Lung (tissue), 12 donors: ENCODE results near the gene CEP70. TPM values are rescaled to one million over a fixed set of nuclear protein-coding genes. Genes with fewer than 3 reads are reported as not detected.
"Not testable (repeated sequence)": the region's sequence is repeated elsewhere in the genome, so short reads cannot be mapped to it uniquely, and the experiment has no call there.

Experiments
- ATAC-seq: fragments of 200-7000 bp; cut with Tn5 transposase; one replicate; pipeline ENCODE4 v1.9.1; 2020; ENCODE audit warnings: moderate number of reproducible peaks; ENCODE audit not compliant: insufficient read depth, low FRiP score
- DNase-seq, 3 donors: peaks; one replicate each; pipeline ENCODE4 v3.0.0-alpha.2; 2013 to 2017
- H3K27ac ChIP-seq, 2 donors: one replicate each; pipeline ENCODE4 v1.5.1; 2013; ENCODE audit warnings: mild to moderate bottlenecking in 2 of 2, moderate library complexity in 2 of 2, control low read depth in 1 of 2, inconsistent platforms in 1 of 2, low read depth in 1 of 2, low read length in 1 of 2
- H3K27me3 ChIP-seq, 3 donors: one replicate each; pipeline ENCODE4 v1.5.1; 2013; ENCODE audit warnings: low read length in 2 of 3; ENCODE audit not compliant: control insufficient read depth in 3 of 3, insufficient read depth in 3 of 3
- H3K36me3 ChIP-seq, 4 donors: one replicate each; pipeline ENCODE4 v1.5.1; 2013; ENCODE audit warnings: low read length in 4 of 4, mild to moderate bottlenecking in 1 of 4, moderate library complexity in 1 of 4; ENCODE audit not compliant: control insufficient read depth in 4 of 4, insufficient read depth in 4 of 4
- H3K4me1 ChIP-seq, 5 donors: one replicate each; pipeline ENCODE4 v1.5.1; 2013; ENCODE audit warnings: low read length in 5 of 5, mild to moderate bottlenecking in 2 of 5, moderate library complexity in 1 of 5; ENCODE audit not compliant: control insufficient read depth in 5 of 5, insufficient read depth in 5 of 5
- H3K4me3 ChIP-seq: one replicate; pipeline ENCODE4 v1.5.1; 2013; ENCODE audit warnings: mild to moderate bottlenecking, control low read depth, moderate library complexity
- H3K9ac ChIP-seq, 2 donors: one replicate each; pipeline ENCODE4 v1.5.1; 2013; ENCODE audit warnings: low read length in 2 of 2, control low read depth in 1 of 2; ENCODE audit not compliant: insufficient read depth in 1 of 2
- H3K9me3 ChIP-seq, 4 donors: one replicate each; pipeline ENCODE4 v1.5.1; 2013; ENCODE audit warnings: low read length in 3 of 4, mild to moderate bottlenecking in 1 of 4, moderate library complexity in 1 of 4; ENCODE audit not compliant: control insufficient read depth in 4 of 4, insufficient read depth in 3 of 4
- WGBS, 2 donors: extraction: QIAGEN DNeasy Blood & Tissue Kit; methylation state at CpG; one replicate each; pipeline ENCODE4 v1.1.7; 2013; 5-methylcytosine and 5-hydroxymethylcytosine counted together
- polyA plus RNA-seq, 2 donors: library from polyadenylated mRNA; stranded (reverse); fragments of 200-250 nt; gene quantifications; one replicate each; pipeline ENCODE4 v1.2.1, GENCODE V29; 2013
- total RNA-seq, 2 donors: library from RNA; depleted of rRNA in 1 of 2; stranded (reverse); fragments of >200 nt in 1 of 2; gene quantifications; one replicate each; pipeline ENCODE4 v1.2.1, GENCODE V29; 2014 to 2021
- TF ChIP-seq, protein P1 (sequence below): IDR thresholded peaks from 2 replicates; pipeline ENCODE4 v1.5.1; 2012; ENCODE audit warnings: mild to moderate bottlenecking; ENCODE audit errors: control extremely low read depth, extremely low read depth
- donor health status: control.
- donor health status: control.
- donor health status: Bipolar disorder and iron deficiency.
- donor health status: healthy.
- donor health status: DM: yes; HTN: yes; CAD: no.

CEP70 gene
- total and polyA plus RNA-seq, 4 donors, result 19.5 to 137 (median 32.5) TPM

DNA sequence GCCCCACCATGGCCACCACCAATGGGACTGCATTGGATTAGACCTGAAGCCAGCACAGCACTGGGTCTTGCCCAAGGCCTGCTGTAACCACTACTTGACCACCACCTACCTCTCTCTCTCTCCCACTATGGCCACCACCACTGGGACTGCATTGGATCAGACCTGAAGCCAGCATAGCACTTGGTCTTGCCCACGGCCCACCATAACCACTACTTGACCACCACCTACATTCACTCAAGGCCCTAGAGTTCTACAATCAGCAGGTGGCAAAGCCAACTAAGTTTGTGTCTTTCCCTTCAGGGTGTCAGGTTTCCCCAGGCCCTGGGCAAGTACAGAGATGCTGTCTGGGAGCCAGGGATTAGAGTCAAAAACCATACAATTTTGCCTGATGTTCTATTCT, 102.1 kb downstream of the CEP70 start:
- ATAC-seq, result no peak
- no peak overlapping the region for H3K27ac ChIP-seq
- no peak overlapping the region for H3K4me3 ChIP-seq
- no peaks in the 10 kb centered on the region for H3K27me3 ChIP-seq
- no peak overlapping the region for H3K9ac ChIP-seq
- peaks cover 0 to 15% (median 0%) of the 10 kb centered on the region in 5 donors for H3K4me1 ChIP-seq
- H3K36me3 ChIP-seq, result peaks cover 0 to 8% (median 4%) of the 10 kb centered on the region in 4 donors
- peaks cover 0 to 16% (median 5%) of the 10 kb centered on the region in 4 donors for H3K9me3 ChIP-seq
- TF ChIP-seq, protein P1, sequence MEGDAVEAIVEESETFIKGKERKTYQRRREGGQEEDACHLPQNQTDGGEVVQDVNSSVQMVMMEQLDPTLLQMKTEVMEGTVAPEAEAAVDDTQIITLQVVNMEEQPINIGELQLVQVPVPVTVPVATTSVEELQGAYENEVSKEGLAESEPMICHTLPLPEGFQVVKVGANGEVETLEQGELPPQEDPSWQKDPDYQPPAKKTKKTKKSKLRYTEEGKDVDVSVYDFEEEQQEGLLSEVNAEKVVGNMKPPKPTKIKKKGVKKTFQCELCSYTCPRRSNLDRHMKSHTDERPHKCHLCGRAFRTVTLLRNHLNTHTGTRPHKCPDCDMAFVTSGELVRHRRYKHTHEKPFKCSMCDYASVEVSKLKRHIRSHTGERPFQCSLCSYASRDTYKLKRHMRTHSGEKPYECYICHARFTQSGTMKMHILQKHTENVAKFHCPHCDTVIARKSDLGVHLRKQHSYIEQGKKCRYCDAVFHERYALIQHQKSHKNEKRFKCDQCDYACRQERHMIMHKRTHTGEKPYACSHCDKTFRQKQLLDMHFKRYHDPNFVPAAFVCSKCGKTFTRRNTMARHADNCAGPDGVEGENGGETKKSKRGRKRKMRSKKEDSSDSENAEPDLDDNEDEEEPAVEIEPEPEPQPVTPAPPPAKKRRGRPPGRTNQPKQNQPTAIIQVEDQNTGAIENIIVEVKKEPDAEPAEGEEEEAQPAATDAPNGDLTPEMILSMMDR, result no peak
- 96 to 100% methylated on average over 1 of the region's 1 CpG for WGBS, 2 donors
- DNase-seq, result no peak

DNA sequence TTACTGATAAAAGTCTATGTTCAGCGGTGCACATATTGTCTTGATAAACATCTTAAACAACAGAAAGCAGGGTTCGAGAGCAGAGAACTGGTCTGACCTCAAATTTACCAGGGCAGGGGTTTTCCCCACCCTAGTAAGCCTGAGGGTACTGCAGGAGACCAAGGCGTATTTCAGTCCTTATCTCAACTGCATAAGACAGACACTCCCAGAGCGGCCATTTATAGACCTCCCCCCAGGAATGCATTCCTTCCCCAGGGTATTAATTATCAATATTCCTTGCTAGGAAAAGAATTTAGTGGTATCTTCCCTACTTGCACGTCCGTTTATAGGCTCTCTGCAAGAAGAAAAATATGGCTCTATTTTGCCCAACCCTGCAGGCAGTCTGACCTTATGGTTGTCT, 107.5 kb downstream of the CEP70 start:
- not testable (repeated sequence) for H3K4me1 ChIP-seq, H3K9ac ChIP-seq, ATAC-seq, H3K4me3 ChIP-seq, DNase-seq, H3K27me3 ChIP-seq, H3K27ac ChIP-seq, H3K36me3 ChIP-seq
- H3K9me3 ChIP-seq, result peaks cover 0 to 19% (median 4%) of the 10 kb centered on the region in 4 donors
- 95 to 97% methylated on average over 6 of the region's 6 CpGs for WGBS, 2 donors

DNA sequence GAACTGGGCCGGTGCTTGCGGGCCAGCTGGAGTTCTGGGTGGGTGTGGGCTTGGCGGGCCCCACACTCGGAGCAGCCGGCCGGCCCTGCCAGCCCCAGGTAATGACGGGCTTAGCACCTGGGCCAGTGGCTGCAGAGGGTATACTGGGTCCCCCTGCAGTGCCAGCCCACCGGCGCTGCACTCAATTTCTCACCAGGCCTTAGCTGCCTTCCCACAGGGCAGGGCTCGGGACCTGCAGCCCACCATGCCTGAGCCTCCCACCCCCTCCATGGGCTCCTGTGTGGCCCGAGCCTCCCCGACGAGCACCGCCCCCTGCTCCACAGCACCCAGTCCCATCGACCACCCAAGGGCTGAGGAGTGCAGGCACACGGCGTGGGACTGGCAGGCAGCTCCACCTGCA, 109.4 kb downstream of the CEP70 start:
- ATAC-seq, H3K4me1 ChIP-seq, H3K4me3 ChIP-seq, H3K27ac ChIP-seq, H3K27me3 ChIP-seq, DNase-seq, H3K36me3 ChIP-seq, H3K9ac ChIP-seq: not testable (repeated sequence)
- H3K9me3 ChIP-seq, result peaks cover 0 to 19% (median 4%) of the 10 kb centered on the region in 4 donors
- 97 to 98% methylated on average over 17 of the region's 17 CpGs for WGBS, 2 donors

DNA sequence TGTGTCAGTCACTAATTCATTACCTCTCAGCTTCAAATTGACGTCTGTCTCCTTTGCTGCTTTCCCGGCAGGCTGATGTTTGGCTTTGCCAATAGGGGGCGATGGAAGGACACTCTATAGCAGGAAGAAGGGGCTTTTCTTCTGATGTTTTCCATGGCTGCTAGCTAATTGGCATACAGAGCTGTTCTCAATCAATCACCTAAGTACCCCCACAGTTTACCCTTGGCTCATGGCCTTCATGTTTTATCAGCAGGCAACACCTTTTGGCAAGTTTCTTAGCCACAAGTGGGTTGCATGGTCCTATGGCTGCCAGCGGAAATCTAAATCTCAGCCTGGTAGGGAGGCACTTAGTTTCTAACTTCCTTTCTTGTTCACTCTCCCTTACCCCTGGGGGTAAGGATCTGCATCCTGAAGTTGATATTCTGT, 114.6 kb downstream of the CEP70 start:
- WGBS, 2 donors, result 27 to 32% methylated on average over 4 of the region's 4 CpGs
- H3K9ac ChIP-seq, result no peak overlapping the region
- H3K4me3 ChIP-seq, result no peak overlapping the region
- no peaks in the 10 kb centered on the region for H3K36me3 ChIP-seq
- H3K27me3 ChIP-seq, result no peaks in the 10 kb centered on the region
- no peak overlapping the region for H3K27ac ChIP-seq
- no peaks in the 10 kb centered on the region for H3K9me3 ChIP-seq
- ATAC-seq (peak; percentile 29), DNase-seq (peak; percentile 31 to 42 (median 34))
- TF ChIP-seq, protein P1, result no peak
- H3K4me1 ChIP-seq, result peaks cover 0 to 4% (median 0%) of the 10 kb centered on the region in 5 donors

DNA sequence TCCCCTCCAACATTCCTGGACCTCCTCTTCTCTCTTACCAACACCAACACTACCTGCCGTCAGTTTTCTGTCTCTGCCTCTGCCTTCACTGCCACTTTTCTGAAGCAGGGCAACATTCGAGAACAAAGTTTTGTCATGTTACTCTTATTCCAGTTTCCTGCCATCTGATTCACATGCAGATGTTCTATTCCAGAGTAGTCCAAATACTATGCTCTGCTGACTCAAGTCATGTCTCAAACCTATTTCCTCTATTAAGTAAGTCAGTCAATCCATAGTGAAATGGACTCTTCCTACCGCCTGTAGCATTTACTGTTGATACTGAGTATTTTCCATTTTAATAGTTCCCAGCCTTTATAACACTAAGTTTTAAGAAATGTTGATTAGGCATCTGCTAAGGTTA, 116.3 kb downstream of the CEP70 start:
- 79 to 84% methylated on average over 3 of the region's 3 CpGs for WGBS, 2 donors
- no peaks in the 10 kb centered on the region for H3K27me3 ChIP-seq
- H3K9me3 ChIP-seq, result no peaks in the 10 kb centered on the region

More for the DNA sequence above, 116.3 kb downstream of the CEP70 start:
- peaks cover 0 to 4% (median 0%) of the 10 kb centered on the region in 5 donors for H3K4me1 ChIP-seq
- no peak for DNase-seq
- TF ChIP-seq, protein P1, result no peak
- ATAC-seq, result no peak
- no peak overlapping the region for H3K9ac ChIP-seq
- H3K4me3 ChIP-seq, result no peak overlapping the region
- no peak overlapping the region for H3K27ac ChIP-seq
- H3K36me3 ChIP-seq, result no peaks in the 10 kb centered on the region
